GM19468 (cell line): ENCODE measurements around the gene SPANXA2.
"Not testable (repeated sequence)": the region's sequence is repeated elsewhere in the genome, so short reads cannot be mapped to it uniquely, and the experiment has no call there.

ENCODE experiments used
- ATAC-seq: cut with Tn5 transposase; IDR thresholded peaks from one replicate; pipeline ENCODE4 v1.9.1; 2021; ENCODE audit warnings: mild to moderate bottlenecking, moderate library complexity, moderate number of reproducible peaks; ENCODE audit not compliant: unreplicated experiment; ENCODE audit errors: extremely low read depth

SPANXA2 gene

GRCh38 chrX:141589408-141589807, at the start of gene SPANXA2:
SPANXA2 (plus strand) TSS chrX:141589708; CDS start chrX:141589768, 60 bp downstream.
- not testable (repeated sequence) for ATAC-seq

GRCh38 chrX:141542551-141542950, 47.0 kb upstream of the SPANXA2 start:
- ATAC-seq: not testable (repeated sequence)

- not testable (repeated sequence) for ATAC-seq
These were observed 4.9 kb upstream of the SPANXA2 start, which contains the start of gene SPANXA1 for GRCh38 chrX:141584638-141585037. SPANXA1 (minus strand) TSS chrX:141584738; CDS start chrX:141584678, 60 bp downstream.

GRCh38 chrX:141609111-141609510, 19.6 kb downstream of the SPANXA2 start:
- no peak for ATAC-seq

GRCh38 chrX:141619336-141619735, 29.8 kb downstream of the SPANXA2 start:
- ATAC-seq: no peak

- ATAC-seq: no peak
These were observed 42.6 kb downstream of the SPANXA2 start for GRCh38 chrX:141632124-141632523.

GRCh38 chrX:141638550-141638949, 49.0 kb downstream of the SPANXA2 start:
- no peak for ATAC-seq
